Activated B cell treated with CpG ODN at 0.5 μM for 24 hours (primary cell): ENCODE data around the gene TRIM36. TPM values are rescaled to one million over a fixed set of nuclear protein-coding genes. Genes with fewer than 3 reads are reported as not detected.
A peak's percentile ranks its signal among the peaks of the same experiment; 100 is the strongest.

Source experiments
- ATAC-seq: fragments of 200-7000 bp; cut with Tn5 transposase; one replicate; pipeline ENCODE4 v1.10.0; 2021; ENCODE audit warnings: low read depth, mild to moderate bottlenecking, moderate library complexity
- CTCF ChIA-PET: fragments of 350-600 bp; sonication (Branson Sonifier 250); formaldehyde crosslinking; loops from one replicate; lab custom pipeline; 2021; ENCODE audit warnings: antibody characterized with exemption; lab: Charles Lee
- POLR2A ChIA-PET: fragments of 350-600 bp; sonication (Branson Sonifier 250); formaldehyde crosslinking; loops from one replicate; lab custom pipeline; 2021; ENCODE audit warnings: antibody characterized with exemption; lab: Charles Lee
- DNase-seq: peaks from one replicate; pipeline ENCODE4 v3.0.0; 2022
- H3K27ac Mint-ChIP-seq: one replicate; pipeline ENCODE4 v1.8.0; 2020; ENCODE audit warnings: mixed read lengths
- H3K27me3 Mint-ChIP-seq: one replicate; pipeline ENCODE4 v1.8.0; 2021; ENCODE audit warnings: mixed read lengths
- H3K36me3 Mint-ChIP-seq: one replicate; pipeline ENCODE4 v1.8.0; 2021; ENCODE audit warnings: low read depth, mixed read lengths
- H3K4me1 Mint-ChIP-seq: one replicate; pipeline ENCODE4 v1.8.0; 2021; ENCODE audit warnings: mixed read lengths
- H3K4me3 Mint-ChIP-seq: one replicate; pipeline ENCODE4 v1.8.0; 2020; ENCODE audit warnings: mild to moderate bottlenecking, mixed read lengths
- H3K9me3 Mint-ChIP-seq: one replicate; pipeline ENCODE4 v1.8.0; 2020; ENCODE audit warnings: mixed read lengths
- intact Hi-C: fragments of 100-400 bp; cut with micrococcal nuclease; formaldehyde crosslinking; loops from one replicate; pipeline ENCODE4 v1.15.1; 2024
- total RNA-seq: library from RNA; stranded (reverse); gene quantifications from 2 replicates; pipeline ENCODE4 v1.2.3, GENCODE V29; 2022
- TF ChIP-seq, protein P1 (sequence below): fragments of 200-600 bp; IDR thresholded peaks from one replicate; pipeline ENCODE4 v1.8.0; 2022; ENCODE audit warnings: antibody characterized with exemption, mild to moderate bottlenecking

The TRIM36 gene
- total RNA-seq, 1 donor from 2014 or later: 8.9 TPM

DNA sequence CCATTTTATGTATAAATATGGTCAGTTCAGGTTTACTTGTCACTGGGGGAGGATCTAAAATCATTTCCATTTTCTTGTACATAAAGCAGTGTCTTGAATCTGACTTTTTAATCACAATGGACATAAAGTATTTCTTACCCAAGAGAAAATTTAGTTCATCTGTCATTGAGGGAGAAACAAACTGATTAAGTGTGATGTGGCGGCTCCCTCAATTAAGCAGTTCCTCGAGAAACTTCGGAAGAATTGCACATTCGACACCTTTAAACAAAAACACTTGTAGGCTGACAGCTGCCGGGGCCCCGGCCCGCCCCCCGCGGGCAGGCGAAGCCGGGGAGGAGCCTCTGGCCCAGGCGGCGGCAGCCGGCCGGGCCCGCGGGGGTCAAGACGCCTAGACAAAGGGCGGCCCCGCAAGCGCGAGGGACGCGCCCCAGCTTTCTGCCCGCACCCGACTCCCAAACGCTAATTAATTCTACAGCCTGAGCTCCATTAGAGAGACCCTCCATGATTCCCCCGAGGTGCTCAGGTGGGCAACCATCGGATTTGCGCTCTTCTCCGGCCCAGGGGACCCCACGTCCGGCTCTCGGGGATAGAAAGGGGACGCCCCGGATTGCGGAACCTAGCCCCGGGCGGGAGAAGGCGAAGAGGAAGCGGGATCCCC is 750 bp downstream of the TRIM36 start:
- peak overlapping the region; percentile 92 for H3K4me3 Mint-ChIP-seq
- H3K36me3 Mint-ChIP-seq: peaks cover 4% of the 10 kb centered on the region
- ATAC-seq (peak; percentile 11), DNase-seq (no peak)
- H3K27ac Mint-ChIP-seq: peak overlapping the region; percentile 69
- ChIA-PET CTCF (no interaction called here), POLR2A (interaction anchor here (0.6 to 1.5 kb wide), 5 partner anchors 40 to 1651 kb away, joined by 3 to 12 read pairs (median 4); partner anchors contain the start of genes FEM1C and PGGT1B)
- peaks cover 13% of the 10 kb centered on the region for H3K9me3 Mint-ChIP-seq
- intact Hi-C loops: loop anchor here (1.0 to 2.0 kb wide), 6 partner anchors 40 to 672 kb away; partner anchors contain the start of genes AP3S1, ATG12, CCDC112 and FEM1C
- TF ChIP-seq, protein P1, sequence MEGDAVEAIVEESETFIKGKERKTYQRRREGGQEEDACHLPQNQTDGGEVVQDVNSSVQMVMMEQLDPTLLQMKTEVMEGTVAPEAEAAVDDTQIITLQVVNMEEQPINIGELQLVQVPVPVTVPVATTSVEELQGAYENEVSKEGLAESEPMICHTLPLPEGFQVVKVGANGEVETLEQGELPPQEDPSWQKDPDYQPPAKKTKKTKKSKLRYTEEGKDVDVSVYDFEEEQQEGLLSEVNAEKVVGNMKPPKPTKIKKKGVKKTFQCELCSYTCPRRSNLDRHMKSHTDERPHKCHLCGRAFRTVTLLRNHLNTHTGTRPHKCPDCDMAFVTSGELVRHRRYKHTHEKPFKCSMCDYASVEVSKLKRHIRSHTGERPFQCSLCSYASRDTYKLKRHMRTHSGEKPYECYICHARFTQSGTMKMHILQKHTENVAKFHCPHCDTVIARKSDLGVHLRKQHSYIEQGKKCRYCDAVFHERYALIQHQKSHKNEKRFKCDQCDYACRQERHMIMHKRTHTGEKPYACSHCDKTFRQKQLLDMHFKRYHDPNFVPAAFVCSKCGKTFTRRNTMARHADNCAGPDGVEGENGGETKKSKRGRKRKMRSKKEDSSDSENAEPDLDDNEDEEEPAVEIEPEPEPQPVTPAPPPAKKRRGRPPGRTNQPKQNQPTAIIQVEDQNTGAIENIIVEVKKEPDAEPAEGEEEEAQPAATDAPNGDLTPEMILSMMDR: no peak
- peaks cover 16% of the 10 kb centered on the region for H3K4me1 Mint-ChIP-seq
- peaks cover 36% of the 10 kb centered on the region for H3K27me3 Mint-ChIP-seq

DNA sequence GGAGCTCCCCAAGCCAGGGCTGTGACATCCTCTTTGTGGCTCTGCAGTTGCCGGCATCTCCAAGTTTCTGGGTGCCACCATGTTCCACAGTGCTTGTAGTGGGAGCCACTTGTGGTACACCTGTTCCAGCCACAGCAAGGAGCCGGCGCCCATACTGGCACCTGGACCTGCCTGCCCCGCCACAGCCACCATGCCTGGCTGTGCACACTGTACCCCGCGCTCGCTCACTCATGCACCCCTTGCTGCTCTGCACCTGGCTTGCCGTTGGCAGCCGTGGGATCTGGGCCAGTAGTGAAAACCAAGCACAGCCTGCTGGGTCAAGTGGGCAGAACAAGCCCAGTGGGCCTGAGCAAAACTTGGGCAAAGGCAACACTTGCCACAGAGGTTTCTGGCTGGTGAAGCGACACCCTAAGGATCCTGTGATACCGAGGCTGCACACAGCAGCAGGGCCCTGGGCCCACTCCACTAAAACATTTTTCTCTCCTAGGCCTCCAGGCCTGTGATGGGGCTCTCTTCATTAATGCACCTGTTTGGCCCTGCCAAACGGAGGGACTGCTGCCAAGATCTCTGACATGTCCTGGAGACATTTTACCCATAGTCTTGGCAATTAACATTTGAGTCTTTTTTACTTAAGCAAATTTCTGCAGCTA is 2.8 kb downstream of the TRIM36 start:
- peaks cover 16% of the 10 kb centered on the region for H3K4me1 Mint-ChIP-seq
- TF ChIP-seq, protein P1: no peak

DNA sequence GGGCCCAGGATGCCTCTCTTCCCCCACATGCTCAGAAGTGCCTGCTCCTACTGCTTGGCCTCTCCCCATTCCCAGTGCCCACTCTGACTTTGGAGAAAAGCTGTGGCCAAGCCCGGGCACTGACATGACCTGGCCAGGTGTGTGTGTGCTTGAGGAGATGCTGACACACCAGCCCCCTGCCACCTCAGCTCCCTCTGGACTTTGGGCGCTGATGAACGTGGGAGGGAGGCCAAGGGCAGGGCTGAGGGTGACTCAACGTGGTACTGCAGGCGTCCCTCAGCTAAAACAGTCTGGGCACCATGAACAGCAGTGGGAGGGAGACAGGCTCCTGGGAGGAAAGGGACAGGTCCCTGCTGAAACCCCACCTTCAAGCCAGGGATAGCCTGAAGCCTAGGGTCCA is 3.9 kb downstream of the TRIM36 start:
- H3K27me3 Mint-ChIP-seq: peaks cover 13% of the 10 kb centered on the region

More for the DNA sequence above, 2.8 kb downstream of the TRIM36 start:
- no peak for ATAC-seq
- peaks cover 13% of the 10 kb centered on the region for H3K9me3 Mint-ChIP-seq
- no peak for DNase-seq
- CTCF ChIA-PET: no interaction called here
- H3K4me3 Mint-ChIP-seq: no peak overlapping the region
- intact Hi-C loops: no loop called here
- POLR2A ChIA-PET: no interaction called here
- no peak overlapping the region for H3K27ac Mint-ChIP-seq
- peaks cover 22% of the 10 kb centered on the region for H3K27me3 Mint-ChIP-seq
- H3K36me3 Mint-ChIP-seq: peaks cover 4% of the 10 kb centered on the region

DNA sequence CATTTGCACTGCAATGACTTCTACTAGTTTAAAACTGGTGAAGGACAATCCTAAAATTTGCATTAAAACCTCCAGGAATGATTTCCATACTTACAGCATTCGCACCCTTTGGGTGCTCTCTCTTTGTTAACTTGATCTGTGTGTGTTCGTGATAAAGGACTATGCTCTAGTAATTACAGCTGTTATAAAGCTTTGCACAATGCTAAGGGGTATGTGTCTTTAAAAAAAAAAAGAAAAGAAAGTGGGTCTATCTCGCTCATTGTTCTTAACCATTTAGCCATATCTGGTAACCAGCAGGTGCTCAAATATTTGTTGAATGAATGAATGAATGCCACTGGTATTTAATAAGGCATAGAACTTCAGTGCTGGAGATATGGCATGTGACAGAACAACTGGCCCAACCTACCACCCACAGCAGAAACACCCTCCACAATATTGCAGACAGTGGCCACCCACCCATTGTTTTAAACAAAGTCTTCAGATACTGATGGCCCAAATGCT is 8.7 kb downstream of the TRIM36 start:
- H3K36me3 Mint-ChIP-seq: no peaks in the 10 kb centered on the region
- H3K27ac Mint-ChIP-seq: no peak overlapping the region
- H3K9me3 Mint-ChIP-seq: peaks cover 10% of the 10 kb centered on the region
- H3K27me3 Mint-ChIP-seq: peaks cover 7% of the 10 kb centered on the region
- CTCF ChIA-PET: no interaction called here
- H3K4me1 Mint-ChIP-seq: no peaks in the 10 kb centered on the region
- H3K4me3 Mint-ChIP-seq: no peak overlapping the region
- intact Hi-C loops: no loop called here
- ATAC-seq (no peak), DNase-seq (no peak)
- TF ChIP-seq, protein P1: no peak
- POLR2A ChIA-PET: no interaction called here

More for the DNA sequence above, 3.9 kb downstream of the TRIM36 start:
- Mint-ChIP-seq H3K4me3 (no peak overlapping the region), H3K9me3 (peaks cover 13% of the 10 kb centered on the region), H3K4me1 (peaks cover 12% of the 10 kb centered on the region), H3K27ac (no peak overlapping the region), H3K36me3 (peaks cover 4% of the 10 kb centered on the region)
- intact Hi-C loops: no loop called here
- CTCF ChIA-PET: no interaction called here
- TF ChIP-seq, protein P1: no peak
- ATAC-seq (no peak), DNase-seq (no peak)
- POLR2A ChIA-PET: no interaction called here

DNA sequence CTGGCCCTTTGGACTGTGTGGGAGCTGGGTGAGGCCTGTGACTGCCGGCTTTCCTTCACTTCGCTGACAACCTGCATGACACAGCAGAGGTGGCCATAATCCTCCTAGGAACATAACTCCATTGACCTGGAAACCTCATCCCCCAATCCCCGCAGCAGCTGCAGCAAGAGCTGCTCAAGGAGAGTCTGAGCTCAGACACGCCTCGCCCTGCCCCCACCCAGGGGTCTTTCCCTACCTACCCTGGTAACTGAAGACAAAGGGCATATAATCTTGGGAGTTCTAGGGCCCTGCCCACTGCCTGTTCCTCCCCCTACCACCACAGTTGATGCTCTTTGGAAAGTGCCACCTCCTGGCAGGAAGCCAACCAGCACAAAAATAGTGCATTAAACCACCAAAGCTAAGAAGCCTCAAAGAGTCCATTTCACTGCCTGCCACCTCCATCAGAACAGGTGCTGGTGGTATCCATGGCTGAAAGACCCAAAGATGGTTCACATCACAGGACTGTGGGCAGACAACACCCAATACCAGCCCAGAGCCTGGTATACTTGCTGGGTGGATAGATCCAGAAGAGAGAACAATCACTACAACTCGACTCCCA is 18.4 kb downstream of the TRIM36 start:
- ATAC-seq (no peak), DNase-seq (no peak)
- CTCF ChIA-PET: no interaction called here
- Mint-ChIP-seq H3K4me1 (no peaks in the 10 kb centered on the region), H3K27ac (no peak overlapping the region), H3K4me3 (no peak overlapping the region), H3K27me3 (peaks cover 29% of the 10 kb centered on the region), H3K9me3 (peaks cover 21% of the 10 kb centered on the region), H3K36me3 (peaks cover 4% of the 10 kb centered on the region)
- TF ChIP-seq, protein P1: no peak
- POLR2A ChIA-PET: no interaction called here
- intact Hi-C loops: no loop called here
